ENCODE measurements around the gene FCHO1.

The FCHO1 gene, protein sequence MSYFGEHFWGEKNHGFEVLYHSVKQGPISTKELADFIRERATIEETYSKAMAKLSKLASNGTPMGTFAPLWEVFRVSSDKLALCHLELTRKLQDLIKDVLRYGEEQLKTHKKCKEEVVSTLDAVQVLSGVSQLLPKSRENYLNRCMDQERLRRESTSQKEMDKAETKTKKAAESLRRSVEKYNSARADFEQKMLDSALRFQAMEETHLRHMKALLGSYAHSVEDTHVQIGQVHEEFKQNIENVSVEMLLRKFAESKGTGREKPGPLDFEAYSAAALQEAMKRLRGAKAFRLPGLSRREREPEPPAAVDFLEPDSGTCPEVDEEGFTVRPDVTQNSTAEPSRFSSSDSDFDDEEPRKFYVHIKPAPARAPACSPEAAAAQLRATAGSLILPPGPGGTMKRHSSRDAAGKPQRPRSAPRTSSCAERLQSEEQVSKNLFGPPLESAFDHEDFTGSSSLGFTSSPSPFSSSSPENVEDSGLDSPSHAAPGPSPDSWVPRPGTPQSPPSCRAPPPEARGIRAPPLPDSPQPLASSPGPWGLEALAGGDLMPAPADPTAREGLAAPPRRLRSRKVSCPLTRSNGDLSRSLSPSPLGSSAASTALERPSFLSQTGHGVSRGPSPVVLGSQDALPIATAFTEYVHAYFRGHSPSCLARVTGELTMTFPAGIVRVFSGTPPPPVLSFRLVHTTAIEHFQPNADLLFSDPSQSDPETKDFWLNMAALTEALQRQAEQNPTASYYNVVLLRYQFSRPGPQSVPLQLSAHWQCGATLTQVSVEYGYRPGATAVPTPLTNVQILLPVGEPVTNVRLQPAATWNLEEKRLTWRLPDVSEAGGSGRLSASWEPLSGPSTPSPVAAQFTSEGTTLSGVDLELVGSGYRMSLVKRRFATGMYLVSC

DNA sequence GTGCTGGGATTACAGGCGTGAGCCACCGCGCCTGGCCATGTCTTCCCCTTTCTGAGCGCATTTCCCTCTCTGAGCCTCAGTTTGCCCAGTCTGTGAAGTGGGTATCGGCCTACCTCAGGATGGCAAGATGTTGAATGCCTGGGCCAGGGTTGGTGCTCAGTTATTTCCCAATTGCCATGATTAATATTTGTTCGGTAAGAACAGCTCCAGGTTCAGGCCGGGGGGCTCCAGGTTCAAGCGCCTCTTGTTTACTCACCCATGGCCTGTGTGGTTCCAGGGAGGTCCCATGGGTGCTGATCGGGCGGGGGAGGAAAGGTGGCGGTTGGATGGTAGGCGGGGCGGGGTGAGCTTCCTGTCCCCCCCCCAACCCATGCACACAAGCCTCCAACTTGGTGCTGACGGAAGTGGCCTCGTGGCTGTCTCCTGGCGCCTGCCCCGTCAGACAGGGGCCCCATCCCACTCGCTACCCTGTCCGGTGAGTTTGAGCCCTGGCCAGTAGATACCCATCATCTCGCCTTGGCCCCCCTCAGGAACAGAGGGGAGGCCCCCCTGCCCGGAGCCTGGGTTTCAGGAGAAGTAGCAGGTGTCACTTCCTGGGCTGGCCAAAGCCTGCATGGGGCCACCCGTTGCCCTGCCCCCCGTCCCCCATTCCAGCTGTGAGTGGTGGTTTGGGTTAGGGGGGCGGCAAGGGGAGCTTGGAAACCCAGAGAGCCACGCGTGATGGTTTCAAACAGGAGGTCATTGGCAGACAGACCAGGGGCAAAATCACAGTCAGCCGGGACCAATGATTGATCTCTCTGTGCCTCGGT lies at the start of gene FCHO1:
Gene FCHO1 (plus strand): TSS at position 375 of the 809 bp plus-strand sequence. CDS start 3,688 bp downstream, outside the sequence.
- DNase-seq (ENCODE audit: low spot score): no peak

GRCh38 chr19:17703824-17704463 lies 47.3 kb upstream of the FCHO1 start:
- DNase-seq (ENCODE audit: low spot score): peak; percentile 62

GRCh38 chr19:17706750-17707181 lies 44.5 kb upstream of the FCHO1 start:
- DNase-seq (ENCODE audit: low spot score): peak; percentile 54

- DNase-seq (ENCODE audit: low spot score): no peak
These were observed 39.4 kb upstream of the FCHO1 start for GRCh38 chr19:17711851-17712250.

- DNase-seq (ENCODE audit: low spot score): no peak
These were observed 34.9 kb upstream of the FCHO1 start for GRCh38 chr19:17716309-17716929.

GRCh38 chr19:17718550-17718946 lies 32.7 kb upstream of the FCHO1 start:
- no peak for DNase-seq (ENCODE audit: low spot score)

DNA sequence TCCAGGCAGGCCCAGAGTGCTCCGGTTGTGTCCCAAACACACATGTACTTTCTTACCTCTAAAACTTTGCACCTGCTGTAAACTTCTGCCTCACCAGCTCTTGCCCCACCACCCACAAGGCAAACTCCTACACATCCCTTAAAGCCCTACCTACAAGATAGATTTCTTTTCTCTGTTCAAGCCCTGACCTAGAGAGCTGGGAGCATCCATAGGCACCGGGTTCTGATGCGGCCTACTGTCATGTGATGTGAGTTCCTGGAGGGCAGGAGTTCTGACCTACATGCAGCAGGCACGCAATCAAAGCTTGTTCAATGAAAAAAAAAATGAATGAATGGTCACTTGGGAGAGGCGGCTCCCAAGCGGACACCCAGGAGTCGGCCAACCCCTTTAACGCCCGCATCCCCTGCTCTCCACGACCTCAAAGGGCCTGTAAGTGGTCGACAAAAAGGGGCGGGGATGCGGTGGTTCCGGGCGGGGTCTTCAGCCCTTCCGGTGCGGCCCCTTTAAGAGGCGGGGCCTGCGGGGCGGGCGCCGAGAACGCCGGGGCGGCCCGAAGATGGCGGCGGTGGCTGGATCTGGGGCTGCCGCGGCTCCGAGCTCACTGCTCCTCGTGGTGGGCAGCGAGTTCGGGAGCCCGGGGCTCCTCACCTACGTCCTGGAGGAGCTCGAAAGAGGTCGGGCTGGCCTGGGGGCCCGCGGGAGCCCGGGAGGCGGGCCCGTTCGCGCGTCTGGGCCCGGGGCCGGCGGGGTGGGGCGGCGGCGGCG lies 32.1 kb upstream of the FCHO1 start, which contains the start of gene MAP1S:
Gene MAP1S (plus strand): TSS at position 534 of the 765 bp plus-strand sequence. CDS start 23 bp downstream, at position 557.
- peak; percentile 92 for DNase-seq (ENCODE audit: low spot score)

GRCh38 chr19:17719730-17720400 lies 31.4 kb upstream of the FCHO1 start:
- DNase-seq (ENCODE audit: low spot score): peak; percentile 32

- no peak for DNase-seq (ENCODE audit: low spot score)
These were observed 30.8 kb upstream of the FCHO1 start for GRCh38 chr19:17720440-17720839.

DNA sequence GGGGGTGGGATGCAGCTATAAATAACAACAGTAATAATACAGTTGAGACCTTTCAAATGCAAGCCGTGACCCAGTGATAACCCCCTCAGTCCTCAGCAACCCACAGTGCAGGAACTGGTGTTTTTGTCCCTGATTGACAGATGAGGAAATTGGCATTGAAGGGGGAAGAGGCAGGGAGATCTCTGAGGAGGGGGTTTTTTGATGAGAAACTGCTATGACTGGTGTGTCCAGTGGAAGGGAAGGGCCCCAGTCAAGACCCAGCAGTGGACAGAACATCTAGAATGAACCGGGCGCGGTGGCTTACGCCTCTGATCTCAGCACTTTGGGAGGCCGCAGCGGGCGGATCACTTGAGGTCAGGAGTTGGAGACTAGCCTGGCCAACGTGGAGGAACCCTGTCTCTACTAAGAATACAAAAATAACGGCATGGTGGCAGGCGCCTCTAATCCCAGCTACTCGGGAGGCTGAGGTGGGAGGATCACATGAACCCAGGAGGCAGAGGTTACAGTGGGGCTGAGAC lies 30.1 kb upstream of the FCHO1 start:
- DNase-seq (ENCODE audit: low spot score): no peak

DNA sequence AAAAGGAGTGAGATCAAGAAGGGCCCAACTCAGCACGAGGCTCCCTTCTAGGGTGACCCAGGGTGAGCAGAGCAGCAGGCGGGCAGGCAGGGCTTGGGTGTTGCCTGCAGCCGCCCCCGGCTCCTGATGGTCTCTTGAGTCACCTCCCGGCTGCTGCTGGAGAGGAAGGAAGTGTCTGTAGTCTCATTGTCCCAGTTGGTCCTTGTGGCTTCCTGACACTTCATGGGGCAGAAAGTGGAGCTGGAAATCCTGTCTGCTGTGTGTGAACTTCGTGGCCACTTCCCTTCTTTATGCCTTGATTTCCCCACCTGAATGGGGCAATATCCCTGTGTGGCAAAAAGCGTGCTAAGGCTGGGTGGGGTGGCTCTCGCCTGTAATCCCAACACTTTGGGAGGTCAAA lies 29.5 kb upstream of the FCHO1 start:
- peak; percentile 64 for DNase-seq (ENCODE audit: low spot score)

GRCh38 chr19:17722655-17723240 lies 28.5 kb upstream of the FCHO1 start:
- no peak for DNase-seq (ENCODE audit: low spot score)

- DNase-seq (ENCODE audit: low spot score): no peak
These were observed 26.6 kb upstream of the FCHO1 start for GRCh38 chr19:17724655-17725054.

DNA sequence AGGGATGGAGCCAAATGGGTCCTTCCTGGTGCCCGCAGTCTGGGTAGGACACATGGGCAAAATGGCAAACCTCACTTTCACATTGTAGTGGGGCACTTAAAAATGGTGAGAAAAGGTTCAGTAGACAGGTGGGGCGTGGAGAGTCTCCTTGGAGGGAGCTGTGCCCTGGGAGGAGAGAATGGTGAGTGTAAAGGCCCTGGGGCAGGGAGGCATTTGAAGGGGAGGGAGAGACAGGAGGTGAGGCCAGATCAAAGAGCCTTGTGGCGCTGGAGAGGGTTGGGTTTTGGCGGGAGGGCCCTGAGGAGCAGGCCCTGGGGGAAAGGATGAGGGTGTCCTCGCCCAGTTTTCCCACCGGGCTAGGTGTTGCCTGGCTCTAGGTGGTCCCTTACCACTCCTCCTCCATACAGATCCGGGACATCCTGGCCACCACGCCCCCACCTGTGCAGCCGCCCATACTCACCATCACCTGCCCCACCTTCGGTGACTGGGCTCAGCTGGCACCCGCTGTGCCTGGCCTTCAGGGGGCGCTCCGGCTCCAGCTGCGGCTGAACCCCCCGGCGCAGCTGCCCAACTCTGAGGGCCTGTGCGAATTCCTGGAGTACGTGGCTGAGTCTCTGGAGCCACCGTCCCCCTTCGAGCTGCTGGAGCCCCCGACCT lies 25.7 kb upstream of the FCHO1 start:
- no peak for DNase-seq (ENCODE audit: low spot score)

- DNase-seq (ENCODE audit: low spot score): no peak
These were observed 25.0 kb upstream of the FCHO1 start for GRCh38 chr19:17726136-17726741.

GRCh38 chr19:17726964-17727773 lies 24.1 kb upstream of the FCHO1 start:
- DNase-seq (ENCODE audit: low spot score): no peak

DNA sequence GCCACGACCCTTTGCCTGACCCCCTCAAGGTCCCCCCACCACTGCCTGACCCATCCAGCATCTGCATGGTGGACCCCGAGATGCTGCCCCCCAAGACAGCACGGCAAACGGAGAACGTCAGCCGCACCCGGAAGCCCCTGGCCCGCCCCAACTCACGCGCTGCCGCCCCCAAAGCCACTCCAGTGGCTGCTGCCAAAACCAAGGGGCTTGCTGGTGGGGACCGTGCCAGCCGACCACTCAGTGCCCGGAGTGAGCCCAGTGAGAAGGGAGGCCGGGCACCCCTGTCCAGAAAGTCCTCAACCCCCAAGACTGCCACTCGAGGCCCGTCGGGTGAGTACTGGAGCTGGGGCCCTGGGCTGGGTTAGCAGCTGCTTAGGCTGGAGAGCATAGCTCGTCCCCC lies 23.4 kb upstream of the FCHO1 start:
- no peak for DNase-seq (ENCODE audit: low spot score)
